MM.1S (cell line): Measurements from ENCODE around the gene MYO1F.

ENCODE experiments used
- DNase-seq: peaks from one replicate; pipeline ENCODE4 v3.0.0-alpha.2; 2015
- H2AFZ ChIP-seq: fragments of 300-600 bp; sonication (generic); 2 replicates; pipeline ENCODE4 v1.6.0; 2016; ENCODE audit warnings: antibody characterized with exemption, low read length
- H3F3A ChIP-seq: fragments of 300-600 bp; sonication (generic); 2 replicates; pipeline ENCODE4 v1.6.1; 2016; ENCODE audit warnings: mild to moderate bottlenecking, antibody characterized with exemption, low read length, moderate library complexity, mixed read lengths; ENCODE audit not compliant: insufficient read depth
- H3K27ac ChIP-seq: fragments of 300-600 bp; sonication (generic); 2 replicates; pipeline ENCODE4 v1.5.1; 2016; ENCODE audit warnings: mild to moderate bottlenecking, low read length
- H3K27me3 ChIP-seq: fragments of 300-600 bp; sonication (generic); replicated peaks from 2 replicates; pipeline ENCODE4 v1.6.0; 2016; ENCODE audit warnings: low read length; ENCODE audit not compliant: insufficient read depth
- H3K36me3 ChIP-seq: fragments of 300-600 bp; sonication (generic); replicated peaks from 2 replicates; pipeline ENCODE4 v1.6.1; 2016; ENCODE audit warnings: mild to moderate bottlenecking, low read length, mixed read lengths; ENCODE audit not compliant: insufficient read depth
- H3K4me1 ChIP-seq: fragments of 300-600 bp; sonication (generic); 2 replicates; pipeline ENCODE4 v1.6.1; 2016; ENCODE audit warnings: low read length, mixed read lengths
- H3K4me2 ChIP-seq: fragments of 300-600 bp; sonication (generic); 2 replicates; pipeline ENCODE4 v1.6.0; 2016; ENCODE audit warnings: low read depth, low read length
- H3K4me3 ChIP-seq: fragments of 300-600 bp; sonication (generic); 2 replicates; pipeline ENCODE4 v1.5.1; 2016; ENCODE audit warnings: low read length, mixed read lengths
- H3K79me2 ChIP-seq: fragments of 300-600 bp; sonication (generic); 2 replicates; pipeline ENCODE4 v1.6.1; 2016; ENCODE audit warnings: mixed run types, low read length, mixed read lengths
- H3K9ac ChIP-seq: fragments of 300-600 bp; sonication (generic); 2 replicates; pipeline ENCODE4 v1.6.1; 2016; ENCODE audit warnings: low read length, mixed read lengths
- H3K9me2 ChIP-seq: fragments of 300-600 bp; sonication (generic); replicated peaks from 2 replicates; pipeline ENCODE4 v1.6.1; 2016; ENCODE audit warnings: mild to moderate bottlenecking, low read length, mixed read lengths; ENCODE audit not compliant: insufficient read depth
- H3K9me3 ChIP-seq: fragments of 300-600 bp; sonication (generic); replicated peaks from 2 replicates; pipeline ENCODE4 v1.6.1; 2016; ENCODE audit warnings: mild to moderate bottlenecking, low read length, mixed read lengths; ENCODE audit not compliant: insufficient read depth
- H4K20me1 ChIP-seq: fragments of 300-600 bp; sonication (generic); 2 replicates; pipeline ENCODE4 v1.6.1; 2016; ENCODE audit warnings: mild to moderate bottlenecking, low read length, moderate library complexity, mixed read lengths; ENCODE audit not compliant: insufficient read depth
- EZH2 ChIP-seq: fragments of 300-600 bp; sonication (generic); optimal IDR thresholded peaks from 2 replicates; pipeline ENCODE3; 2017; ENCODE audit warnings: low read depth, mild to moderate bottlenecking, antibody characterized with exemption, low read length, mixed read lengths
- EZH2phosphoT487 ChIP-seq: fragments of 300-600 bp; sonication (generic); IDR thresholded peaks from 2 replicates; pipeline ENCODE4 v1.6.1; 2018; ENCODE audit warnings: antibody characterized with exemption, low read length
- TF ChIP-seq, protein P1 (sequence below): fragments of 300-600 bp; sonication (generic); IDR thresholded peaks from 2 replicates; pipeline ENCODE4 v1.5.1; 2016; ENCODE audit warnings: antibody characterized with exemption, low read length, mixed read lengths

MYO1F gene

GRCh38 chr19:8610936-8611300, 33.7 kb upstream of the MYO1F start:
- Histone ChIP-seq H4K20me1 (no peaks in the 10 kb centered on the region), H3K27ac (no peak overlapping the region), H3K9ac (no peak overlapping the region), H3K36me3 (no peaks in the 10 kb centered on the region), H3K9me2 (no peaks in the 10 kb centered on the region), H3K4me2 (no peak overlapping the region), H3K27me3 (peaks cover 58% of the 10 kb centered on the region), H3K79me2 (no peaks in the 10 kb centered on the region), H2AFZ (no peak overlapping the region), H3K4me3 (no peak overlapping the region), H3K4me1 (no peaks in the 10 kb centered on the region), H3F3A (no peaks in the 10 kb centered on the region), H3K9me3 (no peaks in the 10 kb centered on the region)
- no peak for DNase-seq
- no peak for TF ChIP-seq EZH2phosphoT487
- no peak for TF ChIP-seq EZH2
- TF ChIP-seq, protein P1, sequence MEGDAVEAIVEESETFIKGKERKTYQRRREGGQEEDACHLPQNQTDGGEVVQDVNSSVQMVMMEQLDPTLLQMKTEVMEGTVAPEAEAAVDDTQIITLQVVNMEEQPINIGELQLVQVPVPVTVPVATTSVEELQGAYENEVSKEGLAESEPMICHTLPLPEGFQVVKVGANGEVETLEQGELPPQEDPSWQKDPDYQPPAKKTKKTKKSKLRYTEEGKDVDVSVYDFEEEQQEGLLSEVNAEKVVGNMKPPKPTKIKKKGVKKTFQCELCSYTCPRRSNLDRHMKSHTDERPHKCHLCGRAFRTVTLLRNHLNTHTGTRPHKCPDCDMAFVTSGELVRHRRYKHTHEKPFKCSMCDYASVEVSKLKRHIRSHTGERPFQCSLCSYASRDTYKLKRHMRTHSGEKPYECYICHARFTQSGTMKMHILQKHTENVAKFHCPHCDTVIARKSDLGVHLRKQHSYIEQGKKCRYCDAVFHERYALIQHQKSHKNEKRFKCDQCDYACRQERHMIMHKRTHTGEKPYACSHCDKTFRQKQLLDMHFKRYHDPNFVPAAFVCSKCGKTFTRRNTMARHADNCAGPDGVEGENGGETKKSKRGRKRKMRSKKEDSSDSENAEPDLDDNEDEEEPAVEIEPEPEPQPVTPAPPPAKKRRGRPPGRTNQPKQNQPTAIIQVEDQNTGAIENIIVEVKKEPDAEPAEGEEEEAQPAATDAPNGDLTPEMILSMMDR: no peak

GRCh38 chr19:8610041-8610935, 33.0 kb upstream of the MYO1F start, which contains the start of gene ADAMTS10:
TSS of gene ADAMTS10 (minus strand) at chr19:8610715. CDS start at chr19:8605710, 5,005 bp downstream.
- H2AFZ ChIP-seq: no peak within 1 kb of the TSS
- no peak within 1 kb of the TSS for H3K27ac ChIP-seq
- H3F3A ChIP-seq: no peaks in the 10 kb centered on the region
- no peaks in the 10 kb centered on the region for H3K79me2 ChIP-seq
- no peaks in the 10 kb centered on the region for H3K9me2 ChIP-seq
- H3K36me3 ChIP-seq: no peaks in the 10 kb centered on the region
- TF ChIP-seq, protein P1: no peak
- no peak for TF ChIP-seq EZH2
- TF ChIP-seq EZH2phosphoT487: no peak
- H3K4me1 ChIP-seq: no peaks in the 10 kb centered on the region
- H3K4me3 ChIP-seq: no peak within 1 kb of the TSS
- H3K4me2 ChIP-seq: no peak within 1 kb of the TSS
- H3K9me3 ChIP-seq: no peaks in the 10 kb centered on the region
- H3K27me3 ChIP-seq: peaks cover 59% of the 10 kb centered on the region
- no peak within 1 kb of the TSS for H3K9ac ChIP-seq
- H4K20me1 ChIP-seq: no peaks in the 10 kb centered on the region
- DNase-seq: no peak

GRCh38 chr19:8609279-8610040, 32.2 kb upstream of the MYO1F start:
- Histone ChIP-seq H3K79me2 (no peaks in the 10 kb centered on the region), H3K9me3 (no peaks in the 10 kb centered on the region), H3K27me3 (peaks cover 63% of the 10 kb centered on the region), H3K36me3 (no peaks in the 10 kb centered on the region), H3K27ac (no peak overlapping the region), H3K4me1 (no peaks in the 10 kb centered on the region), H3K9ac (no peak overlapping the region), H3K4me2 (no peak overlapping the region), H2AFZ (no peak overlapping the region), H4K20me1 (no peaks in the 10 kb centered on the region), H3K4me3 (no peak overlapping the region), H3F3A (no peaks in the 10 kb centered on the region), H3K9me2 (no peaks in the 10 kb centered on the region)
- no peak for TF ChIP-seq EZH2
- TF ChIP-seq, protein P1: no peak
- TF ChIP-seq EZH2phosphoT487: no peak
- no peak for DNase-seq
